D721Med (cell line): ENCODE measurements around the gene FADS2.

ENCODE experiments used
- DNase-seq: peaks from one replicate; pipeline ENCODE4 v3.0.0; 2011; ENCODE audit warnings: low spot score; ENCODE audit not compliant: insufficient read length
- FAIRE-seq: peaks from 2 replicates; lab custom pipeline; 2011; peaks lifted over from hg19 to GRCh38; lab: Jason Lieb, UNC
- CTCF ChIP-seq: IDR thresholded peaks from 2 replicates; pipeline ENCODE4 v1.5.1; 2012; ENCODE audit warnings: mild to moderate bottlenecking, control low read depth; ENCODE audit not compliant: insufficient read depth; ENCODE audit errors: missing control alignments

FADS2 gene

GRCh38 chr11:61833471-61833870, 5.4 kb downstream of the FADS2 start:
- FAIRE-seq (no peak), DNase-seq (no peak)
- no peak for TF ChIP-seq CTCF

GRCh38 chr11:61833926-61834277, 5.8 kb downstream of the FADS2 start:
- DNase-seq (no peak), FAIRE-seq (no peak)
- no peak for TF ChIP-seq CTCF

GRCh38 chr11:61834278-61835048, 6.4 kb downstream of the FADS2 start:
- no peak for TF ChIP-seq CTCF
- FAIRE-seq (no peak), DNase-seq (no peak)

GRCh38 chr11:61836193-61836592, 8.1 kb downstream of the FADS2 start:
- FAIRE-seq (no peak), DNase-seq (no peak)
- no peak for TF ChIP-seq CTCF

- DNase-seq (no peak), FAIRE-seq (no peak)
- no peak for TF ChIP-seq CTCF
Observed at GRCh38 chr11:61837411-61838005, 9.4 kb downstream of the FADS2 start.

- no peak for FAIRE-seq
- DNase-seq, result no peak
- TF ChIP-seq CTCF, result no peak
Observed at GRCh38 chr11:61838501-61838900, 10.4 kb downstream of the FADS2 start.

GRCh38 chr11:61838921-61839320, 10.8 kb downstream of the FADS2 start:
- FAIRE-seq, result no peak
- TF ChIP-seq CTCF, result no peak

More at GRCh38 chr11:61838921-61839320, 10.8 kb downstream of the FADS2 start:
- no peak for DNase-seq
